Measurements from ENCODE around the gene SENP7.

SENP7 gene

GRCh38 chr3:101387351-101387750, 125.7 kb downstream of the SENP7 start:
- TF ChIP-seq CTCF (IDR thresholded peaks at IDR 0.05; ENCODE audit: borderline replicate concordance, insufficient read depth, low read depth, low read length): no peak
- no peak overlapping the region for H3K4me3 ChIP-seq (ENCODE audit: low read depth, low read length)

DNA sequence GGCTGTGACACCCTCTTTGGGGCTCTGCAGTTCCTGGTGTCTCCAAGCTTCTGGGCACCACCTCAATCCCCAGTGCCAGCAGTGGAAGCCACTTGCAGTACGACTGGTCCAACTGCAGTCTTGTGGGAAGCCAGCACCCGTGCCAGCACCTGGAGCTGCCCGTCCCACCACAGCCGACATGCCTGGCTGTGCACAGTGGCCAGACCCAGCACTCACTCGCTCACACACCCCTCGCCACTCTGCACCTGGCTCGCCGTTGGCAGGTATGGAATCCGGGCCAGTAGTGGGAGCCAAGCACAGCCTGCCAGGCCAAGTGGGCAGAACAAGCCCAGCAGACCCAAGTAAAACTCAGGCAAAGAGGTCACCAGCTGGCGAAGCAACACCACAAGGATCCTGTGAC, 128.6 kb downstream of the SENP7 start:
- H3K4me3 ChIP-seq (ENCODE audit: low read depth, low read length): no peak overlapping the region
- TF ChIP-seq CTCF (IDR thresholded peaks at IDR 0.05; ENCODE audit: borderline replicate concordance, insufficient read depth, low read depth, low read length): no peak

GRCh38 chr3:101383656-101384055, 129.4 kb downstream of the SENP7 start:
- H3K4me3 ChIP-seq (ENCODE audit: low read depth, low read length): no peak overlapping the region

DNA sequence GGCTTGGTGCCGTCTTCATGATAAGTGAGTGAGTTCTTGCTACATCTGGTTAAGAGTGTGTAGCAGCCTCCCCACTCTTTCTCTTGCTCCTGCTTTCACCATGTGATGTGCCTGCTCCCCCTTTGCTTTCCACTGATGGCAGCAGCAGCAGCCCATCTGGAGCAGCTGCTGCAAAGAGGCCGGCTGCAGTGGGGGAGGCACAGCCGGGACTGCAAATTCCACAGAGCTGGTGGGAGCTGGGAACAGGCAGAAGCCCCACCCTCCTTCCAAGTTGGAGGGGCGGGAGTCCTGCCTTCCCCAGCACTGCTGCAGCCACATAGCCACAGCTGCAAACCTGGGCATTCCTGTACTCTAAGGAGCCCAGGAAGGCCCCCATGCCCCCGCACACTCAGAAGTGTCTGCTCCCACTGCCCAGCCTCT, 129.8 kb downstream of the SENP7 start:
- TF ChIP-seq CTCF (IDR thresholded peaks at IDR 0.05; ENCODE audit: borderline replicate concordance, insufficient read depth, low read depth, low read length): no peak

More at GRCh38 chr3:101383656-101384055, 129.4 kb downstream of the SENP7 start:
- no peak for TF ChIP-seq CTCF (IDR thresholded peaks at IDR 0.05; ENCODE audit: borderline replicate concordance, insufficient read depth, low read depth, low read length)

GRCh38 chr3:101381809-101382208, 131.2 kb downstream of the SENP7 start:
- TF ChIP-seq CTCF (IDR thresholded peaks at IDR 0.05; ENCODE audit: borderline replicate concordance, insufficient read depth, low read depth, low read length): no peak
- H3K4me3 ChIP-seq (ENCODE audit: low read depth, low read length): no peak overlapping the region

More for the DNA sequence above, 129.8 kb downstream of the SENP7 start:
- no peak overlapping the region for H3K4me3 ChIP-seq (ENCODE audit: low read depth, low read length)

- TF ChIP-seq CTCF (IDR thresholded peaks at IDR 0.05; ENCODE audit: borderline replicate concordance, insufficient read depth, low read depth, low read length): no peak
- H3K4me3 ChIP-seq (ENCODE audit: low read depth, low read length): no peak overlapping the region
These were observed 133.2 kb downstream of the SENP7 start for GRCh38 chr3:101379658-101380376.

DNA sequence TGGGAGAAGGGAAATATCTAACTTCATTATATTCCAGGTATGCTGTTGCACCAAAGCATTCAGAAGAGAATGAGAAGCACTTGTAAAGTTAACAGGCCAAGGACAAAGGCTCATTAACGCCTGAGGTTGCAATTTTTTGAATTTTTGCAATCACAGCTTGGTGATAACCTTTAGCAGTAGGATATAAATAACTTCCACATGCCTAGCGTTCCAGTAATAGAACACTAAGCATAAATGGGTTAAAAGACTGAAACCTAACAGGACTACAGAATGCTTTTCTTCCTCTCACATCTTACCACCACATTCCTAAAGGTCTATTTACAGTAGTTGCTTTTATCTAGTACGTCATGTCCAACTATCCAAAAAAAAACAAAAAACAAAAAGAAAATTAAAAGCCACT, 135.2 kb downstream of the SENP7 start:
- TF ChIP-seq CTCF (IDR thresholded peaks at IDR 0.05; ENCODE audit: borderline replicate concordance, insufficient read depth, low read depth, low read length): no peak
- H3K4me3 ChIP-seq (ENCODE audit: low read depth, low read length): no peak overlapping the region

Data from GM12875 (cell line).